ENCODE measurements around the gene BTNL9. TPM values are rescaled to one million over a fixed set of nuclear protein-coding genes. Genes with fewer than 3 reads are reported as not detected.

BTNL9 gene
- total and polyA plus RNA-seq, 2 of the 4 experiments (the other 2 are of a cell fraction), result not detected

GRCh38 chr5:181062631-181063030 is 22.6 kb downstream of the BTNL9 start:
- H4K91ac ChIP-seq (ENCODE audit: insufficient read depth, low read depth, low read length), result no peak overlapping the region

More at GRCh38 chr5:181062631-181063030, 22.6 kb downstream of the BTNL9 start:
- H4K8ac ChIP-seq (ENCODE audit: low read depth in 2 of 2, low read length in 2 of 2), result no peak overlapping the region
- ChIA-PET CTCF (no interaction called here), POLR2A (ENCODE audit: unreplicated experiment) (no interaction called here)
- H2BK120ac ChIP-seq (ENCODE audit: low read depth, low read length), result no peak overlapping the region
- H3K4ac ChIP-seq (ENCODE audit: low read depth, low read length), result no peak overlapping the region
- no peaks in the 10 kb centered on the region for H3K36me3 ChIP-seq (ENCODE audit: control insufficient read depth, insufficient read depth, low read length)
- no peak overlapping the region for H3K23ac ChIP-seq (ENCODE audit: low read depth, low read length)
- H2AK5ac ChIP-seq (ENCODE audit: low read depth, low read length), result no peak overlapping the region
- H3K9ac ChIP-seq (ENCODE audit: low read depth, low read length), result no peak overlapping the region
- TF ChIP-seq SMC3 (IDR thresholded peaks at IDR 0.05; ENCODE audit: low read depth, low read length), result no peak
- H3K4me1 ChIP-seq (ENCODE audit: control insufficient read depth, insufficient read depth, low read length), result no peaks in the 10 kb centered on the region
- no peak overlapping the region for H2AFZ ChIP-seq (replicated peaks; ENCODE audit: low read length, poor library complexity)
- no peak overlapping the region for H2AK9ac ChIP-seq (replicated peaks; ENCODE audit: low read depth, low read length, poor library complexity)
- no peak overlapping the region for H2BK20ac ChIP-seq (ENCODE audit: low read depth, low read length)
- 88% methylated on average over 1 of the region's 6 CpGs; no CpG with 5 or more reads in 1 of the 2 experiments for WGBS, 2 experiments (ENCODE audit: extremely low coverage in 2 of 2, insufficient read length in 1 of 2)
- intact Hi-C loops (cut with micrococcal nuclease), result no loop called here
- no peak overlapping the region for H3K14ac ChIP-seq (replicated peaks; ENCODE audit: low read depth, low read length)
- no peaks in the 10 kb centered on the region; the same call in 1 of the 2 replicates for H3K9me3 ChIP-seq (ENCODE audit: control insufficient read depth, insufficient read depth, low read length)
- no peak overlapping the region for H3K18ac ChIP-seq (ENCODE audit: low read depth, low read length)
- H3K4me2 ChIP-seq (ENCODE audit: low read depth, low read length), result no peak overlapping the region
- BruUV-seq (replicated peaks), result no TSS peak
- in situ Hi-C loops (cut with MboI; ENCODE audit: low sequenced_read_pairs), result no loop called here
- dilution Hi-C loops (cut with HindIII; ENCODE audit: low sequenced_read_pairs, unreplicated experiment), result no loop called here
- H3K79me1 ChIP-seq (ENCODE audit: low read depth in 1 of 2, low read length in 2 of 2), result no peaks in the 10 kb centered on the region
- H4K5ac ChIP-seq (ENCODE audit: low read depth, low read length), result no peak overlapping the region
- DNase-seq (no peak), ATAC-seq (ENCODE audit: low read depth) (no peak)
- H3K27me3 ChIP-seq (ENCODE audit: control insufficient read depth, insufficient read depth, low read length), result peaks cover 23% of the 10 kb centered on the region
- H2BK15ac ChIP-seq (ENCODE audit: low read depth, low read length), result no peak overlapping the region
- no peak overlapping the region for H3K4me3 ChIP-seq (ENCODE audit: insufficient read depth, low read depth, low read length)
- H3K9me1 ChIP-seq (ENCODE audit: insufficient read depth, low read length), result no peaks in the 10 kb centered on the region
- no peak overlapping the region for H3K56ac ChIP-seq (ENCODE audit: extremely low read depth, insufficient read depth, low read length)
- H2BK5ac ChIP-seq (ENCODE audit: low read depth, low read length, poor library complexity, severe bottlenecking), result no peak overlapping the region
- H3K27ac ChIP-seq (ENCODE audit: insufficient read depth, low read length), result no peak overlapping the region
- H4K20me1 ChIP-seq (ENCODE audit: insufficient read depth, low read length), result no peaks in the 10 kb centered on the region
